Esophagus muscularis mucosa (tissue), 4 donors: ENCODE data around the gene GPATCH2.

Experiments used
- CTCF ChIP-seq, 3 experiments: fragments of 200-600 bp in 2 of 3; fragments of 450-650 bp in 1 of 3; sonication (generic) in 2 of 3; IDR thresholded peaks; one replicate each; pipeline ENCODE4 v1.5.1; 2017 to 2019; ENCODE audit warnings: antibody characterized with exemption in 3 of 3, mild to moderate bottlenecking in 2 of 3, moderate library complexity in 1 of 3
- EP300 ChIP-seq: sonication (generic); formaldehyde crosslinking; IDR thresholded peaks from one replicate; pipeline ENCODE4 v1.6.1; 2017; ENCODE audit warnings: antibody characterized with exemption
- POLR2AphosphoS5 ChIP-seq, 2 donors: sonication (generic); formaldehyde crosslinking; IDR thresholded peaks; one replicate each; pipeline ENCODE4 v1.6.1; 2017; ENCODE audit warnings: antibody characterized with exemption in 2 of 2

- no peak for TF ChIP-seq EP300
- no peak for TF ChIP-seq CTCF (IDR thresholded peaks at IDR 0.05)
- TF ChIP-seq POLR2AphosphoS5 (IDR thresholded peaks at IDR 0.05), result no peak
Observed at GRCh38 chr1:217525773-217526490, 105.0 kb downstream of the GPATCH2 start.
